GM19239 (cell line): ENCODE measurements around the gene ATAD3B.
A peak's percentile ranks its signal among the peaks of the same experiment; 100 is the strongest.
"Not testable (repeated sequence)": the region's sequence is repeated elsewhere in the genome, so short reads cannot be mapped to it uniquely, and the experiment has no call there.

Source experiments
- DNase-seq: peaks from one replicate; pipeline ENCODE4 v3.0.0; 2011; ENCODE audit warnings: low spot score; ENCODE audit not compliant: insufficient read length
- FAIRE-seq: peaks from 2 replicates; lab custom pipeline; 2011; peaks lifted over from hg19 to GRCh38; lab: Jason Lieb, UNC

The ATAD3B gene

GRCh38 chr1:1471389-1472052 is at the start of gene ATAD3B:
Gene ATAD3B, plus strand, starts transcription at chr1:1471765. Its CDS starts 120 bp downstream, at chr1:1471885.
- peak; percentile 98 for DNase-seq
- peak; percentile 81 for FAIRE-seq

GRCh38 chr1:1421907-1422464 is 49.6 kb upstream of the ATAD3B start:
- FAIRE-seq: no peak
- no peak for DNase-seq

GRCh38 chr1:1422465-1423244 is 48.9 kb upstream of the ATAD3B start:
- DNase-seq (no peak), FAIRE-seq (no peak)

- no peak for DNase-seq
- no peak for FAIRE-seq
Measured at GRCh38 chr1:1423245-1423597, 48.3 kb upstream of the ATAD3B start.

- FAIRE-seq: no peak
- DNase-seq: no peak
Measured at GRCh38 chr1:1424707-1425106, 46.9 kb upstream of the ATAD3B start.

- no peak for FAIRE-seq
Measured at GRCh38 chr1:1425426-1425752, 46.2 kb upstream of the ATAD3B start.

GRCh38 chr1:1425753-1426495 is 45.6 kb upstream of the ATAD3B start:
- DNase-seq (no peak), FAIRE-seq (no peak)

More at GRCh38 chr1:1425426-1425752, 46.2 kb upstream of the ATAD3B start:
- no peak for DNase-seq

GRCh38 chr1:1426496-1427105 is 45.0 kb upstream of the ATAD3B start:
- DNase-seq (no peak), FAIRE-seq (no peak)

GRCh38 chr1:1427106-1427819 is 44.3 kb upstream of the ATAD3B start:
- DNase-seq (no peak), FAIRE-seq (no peak)

GRCh38 chr1:1427820-1428148 is 43.8 kb upstream of the ATAD3B start:
- FAIRE-seq: no peak
- DNase-seq: no peak

GRCh38 chr1:1428174-1428573 is 43.4 kb upstream of the ATAD3B start:
- DNase-seq: no peak
- no peak for FAIRE-seq

GRCh38 chr1:1428967-1429366 is 42.6 kb upstream of the ATAD3B start:
- FAIRE-seq: not testable (repeated sequence)

GRCh38 chr1:1429671-1430073 is 41.9 kb upstream of the ATAD3B start:
- DNase-seq (no peak), FAIRE-seq (no peak)

More at GRCh38 chr1:1428967-1429366, 42.6 kb upstream of the ATAD3B start:
- DNase-seq: not testable (repeated sequence)

- FAIRE-seq: no peak
Measured at GRCh38 chr1:1430114-1430982, 41.2 kb upstream of the ATAD3B start.

GRCh38 chr1:1430992-1431844 is 40.3 kb upstream of the ATAD3B start:
- no peak for DNase-seq
- FAIRE-seq: no peak

More at GRCh38 chr1:1430114-1430982, 41.2 kb upstream of the ATAD3B start:
- no peak for DNase-seq

- peak; percentile 14 for DNase-seq
Measured at GRCh38 chr1:1431845-1432273, 39.7 kb upstream of the ATAD3B start.

GRCh38 chr1:1432274-1432950 is 39.2 kb upstream of the ATAD3B start:
- no peak for FAIRE-seq
- no peak for DNase-seq

More at GRCh38 chr1:1431845-1432273, 39.7 kb upstream of the ATAD3B start:
- no peak for FAIRE-seq
